HG03469 (cell line): ENCODE measurements around the gene ISG15.

Source experiments
- ATAC-seq: cut with Tn5 transposase; IDR thresholded peaks from one replicate; pipeline ENCODE4 v1.9.1; 2021; ENCODE audit warnings: mild to moderate bottlenecking, moderate library complexity, moderate number of reproducible peaks; ENCODE audit not compliant: unreplicated experiment

Gene ISG15

GRCh38 chr1:1058088-1058905 is 45.0 kb downstream of the ISG15 start:
- no peak for ATAC-seq

DNA sequence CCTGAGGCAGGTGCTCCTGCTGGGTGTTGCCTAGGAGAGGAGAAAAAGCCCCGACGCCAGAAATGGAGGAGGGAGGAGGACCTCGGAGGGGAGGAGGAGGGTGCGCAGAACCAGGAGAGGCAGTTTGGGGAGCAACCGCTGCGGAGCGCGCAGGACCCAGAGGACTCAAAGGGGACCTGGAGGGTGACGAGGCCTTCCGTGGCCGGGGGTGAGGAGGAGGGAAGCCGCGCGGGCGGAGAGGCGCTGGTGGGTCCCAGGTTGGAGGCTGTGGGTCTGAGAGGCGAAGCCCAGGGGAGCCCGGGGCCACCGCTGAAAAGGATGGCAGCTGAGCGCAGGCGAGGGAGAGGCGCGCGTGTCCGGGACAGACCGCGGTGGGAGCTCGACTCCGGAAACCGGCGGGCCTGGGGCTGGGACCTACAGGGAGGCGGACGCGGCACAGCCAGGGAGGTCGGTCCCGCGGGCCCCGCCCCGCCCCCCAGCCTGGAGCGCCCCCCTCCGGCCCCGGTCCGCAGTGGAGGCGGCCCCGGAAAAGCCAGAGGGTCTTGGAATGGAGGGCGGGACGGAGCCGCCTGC is 45.7 kb downstream of the ISG15 start:
- ATAC-seq: peak; percentile 20

GRCh38 chr1:1059494-1060280 is 46.4 kb downstream of the ISG15 start:
- ATAC-seq: peak; percentile 33

DNA sequence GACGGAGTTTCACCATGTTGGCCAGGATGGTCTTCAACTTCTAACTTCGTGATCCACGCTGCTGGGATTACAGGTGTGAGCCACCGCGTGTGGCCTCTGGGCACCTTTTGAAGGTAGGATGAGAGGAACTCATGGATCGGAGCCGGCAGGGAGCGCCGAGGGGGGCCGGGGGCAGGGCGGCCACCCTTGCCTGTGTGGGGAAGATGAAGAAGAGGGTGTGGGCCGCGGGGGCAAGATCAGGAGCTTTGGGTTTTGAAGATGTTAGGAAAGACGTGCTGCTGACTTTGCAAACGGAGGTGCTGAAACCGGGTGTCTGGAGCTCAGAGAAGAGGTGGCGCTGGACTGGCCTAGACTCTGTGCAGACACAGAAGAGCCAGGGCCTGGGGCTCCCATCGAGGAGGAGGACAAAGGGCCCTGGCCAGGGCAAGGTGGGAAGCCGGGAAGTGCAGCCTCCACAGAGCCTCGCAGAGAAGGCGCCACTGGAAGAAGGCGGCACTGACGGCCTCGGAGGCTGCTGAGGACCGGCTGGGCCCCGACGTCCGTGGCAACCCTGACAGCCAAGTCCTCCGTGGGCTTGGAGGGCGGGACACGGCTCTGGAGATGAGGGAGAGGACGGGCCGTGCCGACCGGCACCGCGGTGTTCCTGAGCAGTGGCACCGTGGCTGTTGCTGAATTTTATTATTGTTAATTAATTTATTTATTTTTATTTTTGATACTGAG is 47.1 kb downstream of the ISG15 start:
- ATAC-seq: no peak

- no peak for ATAC-seq
These were observed 48.5 kb downstream of the ISG15 start for GRCh38 chr1:1061682-1062345.

- no peak for ATAC-seq
These were observed 49.3 kb downstream of the ISG15 start for GRCh38 chr1:1062348-1063163.

GRCh38 chr1:1063261-1063944 is 50.1 kb downstream of the ISG15 start:
- ATAC-seq: no peak
